Measurements from ENCODE around the gene PHOSPHO1. TPM values are rescaled to one million over a fixed set of nuclear protein-coding genes. Genes with fewer than 3 reads are reported as not detected.

Gene PHOSPHO1
- total and polyA plus RNA-seq, 2 experiments from 2014 or later, result not detected

DNA sequence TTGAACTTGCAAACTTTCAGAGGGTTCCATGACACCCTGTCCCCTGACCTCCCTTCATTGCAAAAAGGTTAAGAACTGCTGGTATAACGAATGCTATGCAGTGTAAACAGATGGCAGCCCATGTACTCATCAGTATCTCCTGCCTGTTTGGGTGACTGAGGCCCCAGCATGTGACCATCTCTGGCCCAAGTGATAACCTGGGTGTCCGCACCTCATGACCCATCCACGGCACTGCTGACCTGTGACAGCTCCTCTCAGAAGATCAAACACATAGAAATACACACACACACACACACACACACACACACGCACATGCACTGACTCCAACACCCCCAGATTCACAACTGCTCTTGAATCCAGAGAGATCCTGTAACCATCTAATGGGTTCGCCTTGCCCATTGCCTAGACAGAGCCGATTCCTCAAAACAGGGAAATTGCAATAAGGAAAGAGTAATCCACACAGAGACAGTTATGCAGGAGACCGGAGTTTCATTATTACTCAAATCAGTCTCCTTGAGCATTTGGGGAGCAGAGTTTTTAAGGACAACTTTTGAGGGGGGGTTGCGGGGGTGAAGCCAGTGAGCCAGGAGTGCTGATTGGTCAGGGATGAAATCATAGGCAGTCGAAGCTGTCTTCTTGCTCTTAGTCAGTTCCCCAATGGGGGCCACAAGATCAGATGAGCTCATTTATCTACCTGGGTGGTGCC is 11.3 kb upstream of the PHOSPHO1 start:
- TF ChIP-seq, protein P1, sequence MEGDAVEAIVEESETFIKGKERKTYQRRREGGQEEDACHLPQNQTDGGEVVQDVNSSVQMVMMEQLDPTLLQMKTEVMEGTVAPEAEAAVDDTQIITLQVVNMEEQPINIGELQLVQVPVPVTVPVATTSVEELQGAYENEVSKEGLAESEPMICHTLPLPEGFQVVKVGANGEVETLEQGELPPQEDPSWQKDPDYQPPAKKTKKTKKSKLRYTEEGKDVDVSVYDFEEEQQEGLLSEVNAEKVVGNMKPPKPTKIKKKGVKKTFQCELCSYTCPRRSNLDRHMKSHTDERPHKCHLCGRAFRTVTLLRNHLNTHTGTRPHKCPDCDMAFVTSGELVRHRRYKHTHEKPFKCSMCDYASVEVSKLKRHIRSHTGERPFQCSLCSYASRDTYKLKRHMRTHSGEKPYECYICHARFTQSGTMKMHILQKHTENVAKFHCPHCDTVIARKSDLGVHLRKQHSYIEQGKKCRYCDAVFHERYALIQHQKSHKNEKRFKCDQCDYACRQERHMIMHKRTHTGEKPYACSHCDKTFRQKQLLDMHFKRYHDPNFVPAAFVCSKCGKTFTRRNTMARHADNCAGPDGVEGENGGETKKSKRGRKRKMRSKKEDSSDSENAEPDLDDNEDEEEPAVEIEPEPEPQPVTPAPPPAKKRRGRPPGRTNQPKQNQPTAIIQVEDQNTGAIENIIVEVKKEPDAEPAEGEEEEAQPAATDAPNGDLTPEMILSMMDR (IDR thresholded peaks at IDR 0.05; ENCODE audit: low read depth, low read length), result no peak
- DNase-seq (ENCODE audit: low read depth in 1 of 2, low spot score in 1 of 2), result no peak
- H3K27me3 ChIP-seq, result no peaks in the 10 kb centered on the region
- H3K4me3 ChIP-seq, result no peak overlapping the region
- no peak overlapping the region for H3K27ac ChIP-seq
- no peaks in the 10 kb centered on the region for H3K4me1 ChIP-seq (ENCODE audit: low read depth)
- no peaks in the 10 kb centered on the region for H3K36me3 ChIP-seq
- H3K9me3 ChIP-seq (ENCODE audit: low read depth), result no peaks in the 10 kb centered on the region

DNA sequence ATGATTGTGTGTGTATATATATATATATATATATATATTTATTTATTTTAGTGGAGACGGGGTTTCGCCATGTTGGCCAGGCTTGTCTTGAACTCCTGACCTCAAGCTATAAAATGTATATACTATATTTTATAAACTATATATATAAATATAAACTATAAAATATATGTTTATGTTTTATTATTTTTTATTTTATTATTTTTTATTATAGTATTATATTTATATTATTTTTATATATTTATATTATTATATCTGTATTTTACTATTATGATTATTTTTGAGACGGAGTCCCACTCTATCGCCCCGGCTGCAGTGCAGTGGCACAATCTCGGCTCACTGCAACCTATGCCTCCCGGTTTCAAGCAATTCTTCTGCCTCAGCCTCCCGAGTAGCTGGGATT is 10.5 kb upstream of the PHOSPHO1 start:
- Histone ChIP-seq H3K36me3 (no peaks in the 10 kb centered on the region), H3K27ac (no peak overlapping the region), H3K27me3 (no peaks in the 10 kb centered on the region), H3K4me1 (ENCODE audit: low read depth) (no peaks in the 10 kb centered on the region), H3K4me3 (no peak overlapping the region), H3K9me3 (ENCODE audit: low read depth) (no peaks in the 10 kb centered on the region)
- no peak for DNase-seq (ENCODE audit: low read depth in 1 of 2, low spot score in 1 of 2)
- TF ChIP-seq, protein P1 (IDR thresholded peaks at IDR 0.05; ENCODE audit: low read depth, low read length), result no peak

DNA sequence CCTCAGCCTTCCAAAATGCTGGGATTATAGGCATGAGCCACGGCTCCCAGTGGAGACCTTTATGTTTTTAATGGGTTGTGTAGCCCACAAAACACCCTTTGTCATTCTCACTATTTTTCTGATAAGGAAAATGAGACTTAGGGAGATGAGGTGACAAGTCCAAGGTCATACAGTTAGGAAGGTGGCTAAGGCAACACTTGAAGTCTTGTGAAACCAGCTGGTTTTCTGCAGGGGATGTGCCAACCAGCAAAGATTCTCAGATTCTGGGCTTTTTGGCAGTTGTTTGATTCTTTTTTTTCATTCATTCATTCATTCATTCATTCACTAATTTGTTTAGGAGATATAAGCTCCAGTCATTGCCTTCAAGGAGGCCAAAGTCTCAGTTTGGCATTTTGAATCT is 10.0 kb upstream of the PHOSPHO1 start:
- TF ChIP-seq, protein P1 (IDR thresholded peaks at IDR 0.05; ENCODE audit: low read depth, low read length), result no peak
- H3K27me3 ChIP-seq, result no peaks in the 10 kb centered on the region
- no peaks in the 10 kb centered on the region for H3K4me1 ChIP-seq (ENCODE audit: low read depth)
- H3K4me3 ChIP-seq, result no peak overlapping the region
- DNase-seq (ENCODE audit: low read depth in 1 of 2, low spot score in 1 of 2), result no peak
- H3K36me3 ChIP-seq, result no peaks in the 10 kb centered on the region
- no peaks in the 10 kb centered on the region for H3K9me3 ChIP-seq (ENCODE audit: low read depth)
- no peak overlapping the region for H3K27ac ChIP-seq

DNA sequence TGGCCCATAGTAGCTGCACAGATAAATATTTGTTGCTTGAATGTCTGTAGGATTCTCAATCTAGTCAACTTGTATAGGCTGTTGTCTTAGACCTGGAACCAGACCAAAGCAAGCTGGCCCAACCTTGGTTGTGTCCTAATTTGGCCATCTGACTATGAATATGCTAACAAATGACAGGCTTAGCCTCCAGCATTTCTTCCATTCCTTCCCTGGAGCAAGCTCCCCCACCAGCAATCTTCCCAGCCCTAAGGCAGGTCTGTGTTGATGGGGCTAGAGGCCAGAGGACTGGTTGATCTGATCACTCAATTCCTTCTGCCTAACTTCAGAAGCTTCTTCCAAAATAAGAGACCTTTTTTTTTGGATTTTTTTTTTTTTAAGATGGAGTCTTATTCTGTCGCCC is 9.4 kb upstream of the PHOSPHO1 start:
- TF ChIP-seq, protein P1 (IDR thresholded peaks at IDR 0.05; ENCODE audit: low read depth, low read length), result no peak
- Histone ChIP-seq H3K27ac (no peak overlapping the region), H3K27me3 (no peaks in the 10 kb centered on the region), H3K9me3 (ENCODE audit: low read depth) (no peaks in the 10 kb centered on the region), H3K36me3 (no peaks in the 10 kb centered on the region), H3K4me1 (ENCODE audit: low read depth) (no peaks in the 10 kb centered on the region), H3K4me3 (no peak overlapping the region)
- DNase-seq (ENCODE audit: low read depth in 1 of 2, low spot score in 1 of 2), result no peak

DNA sequence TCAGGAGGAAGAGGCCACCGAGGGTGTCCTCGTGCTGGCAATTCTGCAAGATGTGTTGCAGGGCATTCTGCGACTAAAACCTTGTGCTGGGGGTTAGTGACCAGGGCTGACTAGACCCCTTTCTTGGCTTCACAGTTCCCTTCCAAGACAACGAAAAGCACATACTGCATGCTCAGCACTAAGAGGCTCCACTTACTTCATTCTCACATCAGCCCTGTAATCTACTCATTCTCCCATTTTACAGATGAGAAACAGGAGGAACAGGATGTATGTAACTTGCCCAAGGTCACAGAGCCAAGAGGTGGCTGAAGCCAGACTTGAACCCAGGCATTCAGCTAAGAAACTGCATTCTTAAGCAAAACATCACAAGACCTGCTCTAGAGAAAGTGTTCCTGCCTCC is 5.3 kb upstream of the PHOSPHO1 start:
- no peak for DNase-seq (ENCODE audit: low read depth in 1 of 2, low spot score in 1 of 2)
- Histone ChIP-seq H3K9me3 (ENCODE audit: low read depth) (no peaks in the 10 kb centered on the region), H3K36me3 (no peaks in the 10 kb centered on the region), H3K27ac (no peak overlapping the region), H3K4me1 (ENCODE audit: low read depth) (no peaks in the 10 kb centered on the region), H3K27me3 (peaks cover 14% of the 10 kb centered on the region), H3K4me3 (no peak overlapping the region)
- TF ChIP-seq, protein P1 (IDR thresholded peaks at IDR 0.05; ENCODE audit: low read depth, low read length), result no peak
